BJ (cell line): ENCODE data around the gene THEMIS2. TPM values are rescaled to one million over a fixed set of nuclear protein-coding genes. Genes with fewer than 3 reads are reported as not detected.

Experiments
- CTCF ChIA-PET: fragments of 350-600 bp; formaldehyde crosslinking; extraction: SDS; loops from one replicate; lab custom pipeline; 2021; ENCODE audit warnings: antibody characterized with exemption, inconsistent platforms; lab: Yijun Ruan, JAX
- POLR2A ChIA-PET: fragments of 300-600 bp; sonication (Branson Sonifier 250); formaldehyde crosslinking; extraction: SDS; loops from one replicate; lab custom pipeline; 2021; ENCODE audit warnings: antibody characterized with exemption; lab: Charles Lee
- DNase-seq: peaks from one replicate; pipeline ENCODE4 v3.0.0-alpha.2; 2011; ENCODE audit warnings: low read depth
- H3K27me3 ChIP-seq: 2 replicates; pipeline ENCODE4 v1.6.0; 2011; ENCODE audit warnings: low read length; ENCODE audit not compliant: control insufficient read depth, insufficient read depth
- H3K36me3 ChIP-seq: 2 replicates; pipeline ENCODE4 v1.5.1; 2011; ENCODE audit warnings: low read length; ENCODE audit not compliant: control insufficient read depth, insufficient read depth
- H3K4me3 ChIP-seq: 2 replicates; pipeline ENCODE4 v1.5.1; 2011; ENCODE audit warnings: low read depth, mild to moderate bottlenecking, control low read depth, low read length
- CTCF ChIP-seq: IDR thresholded peaks from 2 replicates; pipeline ENCODE4 v1.5.1; 2011; ENCODE audit warnings: low read depth, mild to moderate bottlenecking, control low read depth, inconsistent platforms, low read length, moderate library complexity; ENCODE audit not compliant: insufficient read depth
- polyA plus RNA-seq: library from polyadenylated mRNA; depleted of rRNA; stranded (reverse); fragments of >200 nt; gene quantifications from 2 replicates; pipeline ENCODE4 v1.2.3, GENCODE V29; 2011

The THEMIS2 gene
- polyA plus RNA-seq, 1 experiment: 2.0 TPM

GRCh38 chr1:27878787-27879335, 6.5 kb downstream of the THEMIS2 start:
- TF ChIP-seq CTCF: no peak
- POLR2A ChIA-PET: no interaction called here

GRCh38 chr1:27879374-27880082, 7.2 kb downstream of the THEMIS2 start:
- Histone ChIP-seq H3K27me3 (no peaks in the 10 kb centered on the region), H3K4me3 (no peak overlapping the region), H3K36me3 (no peaks in the 10 kb centered on the region)
- no peak for DNase-seq
- ChIA-PET POLR2A (no interaction called here), CTCF (interaction anchor here (0.7 to 1.5 kb wide), 2 partner anchors 13 to 22 kb away, joined by 4 read pairs; no protein-coding TSS in a partner anchor)
- no peak for TF ChIP-seq CTCF

More at GRCh38 chr1:27878787-27879335, 6.5 kb downstream of the THEMIS2 start:
- no peak for DNase-seq
- no peak overlapping the region for H3K4me3 ChIP-seq
- H3K36me3 ChIP-seq: no peaks in the 10 kb centered on the region
- no peaks in the 10 kb centered on the region for H3K27me3 ChIP-seq
- CTCF ChIA-PET: interaction anchor here (0.7 to 1.5 kb wide), 2 partner anchors 13 to 21 kb away, joined by 4 read pairs; no protein-coding TSS in a partner anchor

- ChIA-PET POLR2A (no interaction called here), CTCF (no interaction called here)
- TF ChIP-seq CTCF: no peak
- H3K27me3 ChIP-seq: no peaks in the 10 kb centered on the region
- no peak for DNase-seq
- no peaks in the 10 kb centered on the region for H3K36me3 ChIP-seq
- no peak overlapping the region for H3K4me3 ChIP-seq
Measured at GRCh38 chr1:27882543-27882903, 10.2 kb downstream of the THEMIS2 start.

- no peak for DNase-seq
- Histone ChIP-seq H3K27me3 (no peaks in the 10 kb centered on the region), H3K4me3 (no peak overlapping the region), H3K36me3 (no peaks in the 10 kb centered on the region)
- ChIA-PET POLR2A (no interaction called here), CTCF (no interaction called here)
- TF ChIP-seq CTCF: no peak
Measured at GRCh38 chr1:27883536-27883935, 11.2 kb downstream of the THEMIS2 start.

- POLR2A ChIA-PET: no interaction called here
- CTCF ChIA-PET: no interaction called here
- Histone ChIP-seq H3K27me3 (no peaks in the 10 kb centered on the region), H3K36me3 (no peaks in the 10 kb centered on the region), H3K4me3 (no peak overlapping the region)
- no peak for DNase-seq
- no peak for TF ChIP-seq CTCF
Measured at GRCh38 chr1:27884006-27884954, 11.9 kb downstream of the THEMIS2 start.
